GM18508 (cell line): ENCODE results near the gene JPH4.

Source experiments
- ATAC-seq: cut with Tn5 transposase; IDR thresholded peaks from one replicate; pipeline ENCODE4 v1.9.1; 2021; ENCODE audit warnings: moderate number of reproducible peaks; ENCODE audit not compliant: insufficient read depth, unreplicated experiment

Gene JPH4

DNA sequence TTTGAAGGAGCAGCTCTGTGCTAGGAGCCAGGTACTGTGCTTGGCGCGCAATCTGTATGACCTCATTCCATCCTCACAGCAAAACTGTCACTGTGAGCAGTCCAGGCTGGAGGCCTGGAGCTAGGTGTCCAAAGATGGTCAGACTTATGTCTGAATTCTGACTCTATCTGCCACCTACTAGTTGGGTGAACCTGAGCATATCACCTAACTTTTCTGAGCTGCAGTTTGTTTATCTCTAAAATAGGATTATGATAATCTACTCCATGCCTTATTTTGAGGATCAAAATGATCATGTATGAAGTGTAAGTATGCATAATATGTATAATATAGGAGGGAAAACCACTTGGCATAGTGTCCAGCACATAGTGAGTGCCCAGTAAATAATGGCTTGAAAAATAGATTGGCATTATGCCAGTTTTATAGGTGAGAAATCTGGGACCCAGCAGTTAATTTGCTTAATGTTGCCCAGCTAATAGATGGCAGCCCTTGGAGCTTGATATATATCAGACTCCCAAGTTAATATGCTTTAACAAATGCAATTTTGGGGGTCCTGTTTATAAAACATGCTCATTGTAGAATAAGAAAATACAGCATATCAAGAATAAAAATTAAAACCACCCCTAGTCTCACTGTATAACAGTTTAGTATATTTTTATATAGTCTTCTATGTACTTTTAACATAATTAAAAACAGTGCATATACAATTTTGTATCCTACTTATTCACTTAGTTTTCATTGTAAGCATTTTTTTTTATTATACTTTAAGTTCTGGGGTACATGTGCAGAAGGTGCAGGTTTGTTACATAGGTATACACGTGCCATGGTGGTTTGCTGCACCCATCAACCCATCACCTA, 4.5 kb upstream of the JPH4 start:
- no peak for ATAC-seq

DNA sequence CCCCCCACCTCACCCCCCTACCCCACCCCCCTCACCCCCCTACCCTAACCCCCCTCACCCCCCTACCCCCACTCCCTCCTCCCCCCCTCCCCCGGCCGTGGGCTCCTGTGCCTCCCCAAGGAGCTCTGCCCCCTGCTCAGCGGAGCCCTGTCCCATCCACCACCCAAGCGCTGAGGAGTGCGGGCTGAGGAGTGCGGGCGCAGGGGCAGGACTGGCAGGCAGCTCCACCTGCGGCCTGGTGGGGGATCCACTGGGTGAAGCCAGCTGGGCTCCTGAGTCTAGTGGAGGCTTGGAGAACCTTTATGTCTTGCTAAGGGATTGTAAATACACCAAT, 2.3 kb upstream of the JPH4 start:
- no peak for ATAC-seq

DNA sequence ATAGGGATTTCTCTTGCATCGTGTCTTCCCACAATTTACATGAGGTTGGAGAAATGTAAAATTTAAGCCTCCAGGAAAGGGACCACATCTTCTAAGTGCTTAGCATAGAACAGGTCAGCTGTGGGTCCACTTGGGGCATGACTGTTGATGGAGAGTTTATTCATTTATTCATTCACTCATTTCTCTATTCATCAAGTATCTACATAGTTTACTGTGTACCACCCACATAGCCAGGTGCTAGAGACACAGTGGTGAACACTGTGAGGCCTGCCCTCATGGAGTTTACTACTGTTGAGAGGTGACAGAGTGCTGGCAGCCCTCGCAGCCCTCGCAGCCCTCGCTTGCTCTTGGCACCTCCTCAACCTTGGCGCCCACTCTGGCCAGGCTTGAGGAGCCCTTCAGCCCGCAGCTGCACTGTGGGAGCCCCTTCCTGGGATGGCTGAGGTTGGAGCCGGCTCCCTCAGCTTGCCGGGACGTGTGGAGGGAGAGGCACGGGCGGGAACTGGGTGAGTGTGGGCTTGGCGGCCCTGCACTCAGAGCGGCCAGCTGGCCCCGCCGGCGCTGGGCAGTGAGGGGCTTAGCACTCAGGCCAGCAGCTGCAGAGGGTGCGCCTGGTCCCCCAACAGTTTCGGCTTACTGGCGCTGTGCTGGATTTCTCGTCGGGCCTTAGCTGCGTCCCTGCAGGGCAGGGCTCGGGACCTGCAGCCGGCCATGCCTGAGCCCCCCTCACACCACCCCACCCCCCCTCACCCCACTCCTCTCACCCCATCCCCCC, 1.7 kb upstream of the JPH4 start:
- ATAC-seq: no peak

DNA sequence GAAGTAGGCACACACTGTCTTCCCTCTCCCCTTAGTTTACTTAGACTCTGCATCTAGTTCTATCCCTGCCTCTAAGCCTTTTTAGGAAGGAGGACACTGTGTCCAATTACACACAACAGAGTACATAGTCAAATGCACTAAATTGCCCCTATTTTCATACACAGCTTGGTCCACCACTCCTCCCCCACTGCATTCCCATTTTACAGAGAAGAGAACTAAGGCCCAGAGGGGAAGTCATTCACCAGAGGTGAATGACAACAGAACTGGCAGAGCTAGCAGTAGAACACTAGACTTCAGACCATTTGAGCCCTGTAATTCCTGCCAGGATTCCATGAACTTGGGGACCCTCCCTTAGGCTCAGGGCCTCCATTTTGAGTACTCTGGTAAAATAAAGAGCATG, 1.1 kb upstream of the JPH4 start:
- no peak for ATAC-seq

DNA sequence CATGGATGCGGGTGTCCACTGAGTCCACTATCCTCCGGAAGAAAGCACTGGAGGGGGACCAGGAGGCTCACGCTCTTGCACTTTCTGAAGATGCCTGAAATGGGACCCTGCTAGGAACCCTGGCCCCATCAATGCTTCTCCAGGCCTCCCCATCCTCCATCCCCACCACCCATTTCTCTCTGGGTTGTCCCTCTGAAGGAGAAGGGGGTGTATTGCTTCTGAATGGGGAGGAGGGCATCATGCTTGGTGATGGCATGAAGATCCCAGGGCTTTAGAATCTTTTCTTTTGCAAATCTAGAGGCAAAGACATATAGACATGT, 681 bp upstream of the JPH4 start:
- no peak for ATAC-seq

DNA sequence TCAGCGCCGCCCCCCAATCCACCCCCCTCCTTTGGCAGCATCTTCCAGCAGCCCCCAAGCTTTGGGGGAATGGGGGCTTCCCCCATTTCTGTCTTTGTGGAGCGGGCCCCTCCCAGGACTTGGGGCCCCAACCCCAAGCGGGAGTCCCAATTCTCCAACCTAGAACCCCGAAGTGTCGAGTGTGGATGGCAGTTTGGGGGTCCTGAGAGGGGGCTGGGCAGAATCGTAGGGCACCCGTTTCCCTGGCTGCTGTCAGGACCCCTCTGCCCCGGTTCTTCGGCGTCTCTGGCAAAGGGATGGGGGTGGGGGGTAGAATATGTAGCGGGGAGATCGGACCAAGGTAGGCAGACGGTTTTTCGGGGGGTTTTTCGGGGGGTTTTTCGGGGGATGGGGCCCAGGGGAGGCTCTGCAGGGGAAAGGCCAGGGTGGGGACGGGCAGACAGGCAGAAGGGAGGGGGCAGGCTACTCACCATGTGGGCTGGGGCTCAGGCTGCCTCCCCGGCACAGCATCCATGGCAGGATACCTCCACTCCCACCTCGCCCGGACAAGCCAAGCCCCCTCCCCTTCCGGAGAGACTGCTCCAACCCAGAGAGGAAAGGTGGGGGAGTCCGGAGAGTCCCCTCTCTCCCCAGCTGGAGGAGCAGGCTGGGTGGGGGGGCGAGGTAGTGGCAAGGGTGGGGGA, 739 bp downstream of the JPH4 start:
- ATAC-seq: no peak

DNA sequence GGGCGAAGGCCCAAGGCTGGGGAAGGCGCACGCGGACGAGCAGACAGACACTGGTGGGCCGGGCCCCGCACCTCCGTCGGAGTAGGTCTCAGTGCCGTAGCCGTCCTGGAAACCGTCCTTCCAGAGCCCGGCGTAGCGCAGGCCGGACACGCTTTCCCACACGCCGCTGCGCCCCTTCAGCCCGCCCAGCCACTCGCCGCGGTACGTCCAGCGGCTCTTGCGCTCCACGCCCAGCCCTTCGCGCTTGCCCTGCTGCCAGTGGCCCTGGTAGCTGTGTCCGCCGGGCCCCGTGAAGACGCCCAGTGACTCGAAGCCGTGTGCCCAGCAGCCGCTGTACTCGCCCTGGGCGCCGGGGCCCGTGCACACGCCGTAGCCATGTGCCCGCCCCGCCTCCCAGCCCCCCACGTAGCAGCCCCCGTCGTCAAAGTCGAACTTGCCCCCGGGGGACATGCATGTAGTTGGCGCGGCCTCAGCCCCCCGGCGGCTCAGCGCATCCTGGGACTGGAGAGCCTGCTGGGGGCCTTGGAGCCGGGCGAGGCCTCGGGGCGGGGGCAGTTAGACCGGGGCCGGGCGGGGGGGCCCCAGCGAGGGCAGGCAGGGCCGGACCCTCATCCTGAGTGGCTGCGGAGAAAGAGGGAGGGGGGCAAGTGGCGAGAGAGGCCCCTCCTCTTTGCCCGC, 1.4 kb downstream of the JPH4 start:
- ATAC-seq: no peak

DNA sequence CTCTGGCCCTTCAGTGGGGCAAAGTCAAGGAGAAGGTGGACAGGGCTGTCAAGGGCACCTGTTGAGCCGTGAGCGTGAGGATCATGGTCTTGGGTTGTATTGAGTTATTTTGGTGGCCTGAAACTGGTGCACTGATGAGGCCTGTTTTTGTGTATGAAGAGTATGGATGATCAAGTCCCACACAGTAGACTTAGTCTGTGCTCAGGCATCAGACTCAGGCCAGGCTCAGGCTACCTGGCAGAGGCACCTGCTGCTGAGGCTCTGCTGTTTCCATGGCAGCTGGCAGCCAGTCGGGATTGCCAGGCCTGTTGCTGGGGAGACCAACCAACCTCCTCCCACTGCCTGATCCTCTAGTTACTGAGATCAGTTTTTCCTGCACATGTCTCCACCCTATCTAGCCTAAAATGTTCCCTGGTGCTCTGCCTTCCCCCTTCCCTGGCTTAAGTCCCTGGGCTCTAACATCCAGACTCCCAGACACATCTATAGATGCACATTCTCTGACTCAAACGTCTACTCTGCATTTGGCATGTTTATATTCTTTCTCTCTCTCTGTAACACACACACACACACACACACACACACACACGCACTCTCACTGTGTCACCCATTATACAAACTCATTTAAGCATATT, 5.1 kb downstream of the JPH4 start:
- no peak for ATAC-seq

DNA sequence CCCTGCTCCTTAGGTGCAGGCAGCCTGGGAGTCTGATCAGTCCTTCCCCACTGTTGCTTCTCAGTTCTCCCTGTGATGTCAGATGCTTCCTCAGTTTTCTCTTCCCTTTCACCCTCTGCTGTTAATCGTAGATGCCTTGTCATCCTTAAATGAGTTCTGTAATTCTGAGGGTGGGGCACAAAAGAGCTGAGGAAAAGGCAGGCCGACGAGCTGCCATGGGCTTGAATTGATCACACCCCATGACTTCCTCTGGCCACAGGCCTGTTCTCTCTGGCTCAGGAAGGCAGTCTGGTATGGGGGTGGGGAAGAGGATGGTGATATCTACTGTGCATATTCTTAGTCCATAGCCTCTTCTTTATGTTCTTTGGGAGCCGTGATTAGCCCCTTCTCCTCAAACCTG, 5.8 kb downstream of the JPH4 start:
- ATAC-seq: no peak

DNA sequence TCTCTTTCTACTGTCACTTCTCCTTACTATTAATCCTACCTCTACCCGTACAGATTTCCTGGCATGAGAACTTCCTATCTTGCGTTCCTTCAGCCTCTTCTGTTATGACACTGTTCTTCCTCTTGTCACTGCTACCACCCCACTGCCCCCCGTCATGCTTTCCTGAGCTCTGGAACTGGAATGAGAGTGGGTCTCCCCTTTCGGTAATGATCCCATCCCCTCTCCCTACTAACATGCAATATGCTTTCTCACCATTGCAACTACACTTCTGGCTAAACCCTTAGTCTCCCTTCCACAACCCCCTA, 6.1 kb downstream of the JPH4 start:
- ATAC-seq: no peak

DNA sequence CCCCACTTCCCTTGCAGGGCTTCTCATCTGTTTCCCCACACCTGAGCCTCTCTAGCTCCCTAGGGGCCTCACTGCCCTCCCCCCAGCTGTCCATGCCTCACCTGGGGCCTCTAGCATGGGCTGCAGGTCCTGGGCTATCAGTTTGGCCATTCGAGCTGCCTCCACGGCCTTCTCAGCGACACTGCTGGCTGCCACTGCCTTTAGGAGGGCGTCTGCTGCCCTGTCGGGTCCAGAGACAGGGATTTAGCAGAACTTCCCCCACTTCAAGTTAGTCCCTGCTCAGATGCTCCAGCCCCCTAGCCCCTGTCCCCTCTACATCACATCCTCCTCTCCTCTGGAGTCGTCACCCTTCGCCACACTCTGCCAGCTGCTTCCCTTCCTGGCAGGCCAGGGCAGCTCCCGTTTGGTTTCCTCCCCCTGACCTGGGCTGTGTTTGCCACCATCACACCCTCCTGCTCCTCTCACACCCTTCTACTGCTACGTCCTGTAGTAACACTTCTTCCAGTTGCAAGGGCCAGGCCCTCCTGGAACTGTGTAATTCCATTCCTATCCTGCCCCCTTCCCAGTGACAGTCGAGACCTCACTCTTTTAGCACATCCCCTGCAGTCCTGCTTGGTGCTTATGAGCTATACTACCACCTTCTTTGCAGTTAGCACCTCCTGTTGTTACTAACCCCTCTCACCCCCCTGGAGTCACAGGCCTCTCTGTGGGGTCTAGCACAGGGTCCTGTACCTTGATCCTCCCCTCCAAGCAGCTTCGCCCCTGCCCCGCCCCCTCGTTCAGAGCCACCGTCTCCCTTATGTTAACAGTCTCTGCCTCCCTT, 6.7 kb downstream of the JPH4 start:
- no peak for ATAC-seq

DNA sequence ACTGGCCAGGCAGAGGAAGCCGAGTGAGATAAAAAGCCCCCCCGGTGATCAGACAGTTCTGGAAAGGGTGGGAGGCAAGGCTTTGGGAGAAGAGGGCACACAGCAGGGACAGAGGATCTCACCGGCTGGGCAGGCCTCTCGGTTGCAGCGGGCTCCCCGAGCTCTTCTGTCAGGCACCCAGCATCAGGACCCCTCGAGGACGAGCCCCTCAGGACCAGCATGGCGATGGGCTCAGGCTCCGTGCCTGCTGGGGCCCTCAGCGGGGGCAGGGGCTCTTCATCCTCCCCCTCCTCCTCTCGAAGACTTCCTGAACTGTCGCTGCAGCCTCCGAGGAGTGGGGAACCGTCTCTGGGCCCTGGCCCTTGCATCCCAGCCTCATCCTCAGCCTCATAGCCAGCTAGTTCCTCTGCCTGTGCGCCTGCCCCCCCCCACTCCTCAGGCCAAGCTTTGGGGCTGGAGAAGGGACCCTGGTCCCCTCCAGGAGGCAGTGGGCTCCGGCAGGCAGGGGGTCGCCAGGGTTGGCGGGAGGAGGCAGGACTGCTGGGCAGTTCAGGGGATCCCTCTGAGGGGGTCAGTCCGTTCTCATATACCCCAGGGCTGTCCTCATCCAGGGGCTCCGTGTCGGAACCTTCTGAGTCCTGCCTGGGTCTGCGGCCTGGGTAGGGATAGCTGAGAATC, 7.6 kb downstream of the JPH4 start:
- ATAC-seq: no peak

DNA sequence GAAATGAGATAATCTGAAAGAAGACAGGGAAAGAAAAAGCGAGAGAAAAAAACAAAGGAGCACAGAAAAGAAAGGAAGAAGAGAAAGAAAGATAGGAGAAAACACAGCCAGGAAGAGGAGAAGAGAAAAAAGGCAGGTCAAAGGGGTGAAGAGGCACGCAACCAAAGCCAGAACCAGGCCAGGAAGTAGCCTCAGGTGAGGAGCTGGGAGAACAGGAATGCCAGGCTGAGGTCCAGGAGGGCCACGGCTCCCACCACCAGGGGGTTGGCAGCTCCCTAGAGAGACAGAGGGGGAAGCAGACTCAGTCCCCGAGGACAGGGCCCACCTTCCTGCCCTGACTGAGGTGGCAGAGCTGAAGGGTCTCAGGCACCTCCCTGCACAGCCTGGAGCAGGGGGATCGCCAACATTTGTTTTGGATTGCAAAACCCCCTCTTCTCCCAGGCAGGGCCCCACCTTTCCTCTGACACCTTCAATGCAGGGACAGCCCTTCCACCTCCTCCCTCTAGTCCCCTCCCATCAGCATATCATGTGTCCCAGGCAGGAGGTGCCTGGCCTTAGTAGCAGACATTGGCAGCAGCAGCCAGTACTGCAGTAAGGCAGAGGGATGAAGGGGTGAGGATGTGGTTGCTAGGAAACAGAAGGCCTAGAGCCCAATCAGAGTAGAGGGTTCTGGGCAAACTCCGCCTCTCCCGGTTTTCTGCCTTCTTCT, 9.0 kb downstream of the JPH4 start:
- ATAC-seq: no peak

DNA sequence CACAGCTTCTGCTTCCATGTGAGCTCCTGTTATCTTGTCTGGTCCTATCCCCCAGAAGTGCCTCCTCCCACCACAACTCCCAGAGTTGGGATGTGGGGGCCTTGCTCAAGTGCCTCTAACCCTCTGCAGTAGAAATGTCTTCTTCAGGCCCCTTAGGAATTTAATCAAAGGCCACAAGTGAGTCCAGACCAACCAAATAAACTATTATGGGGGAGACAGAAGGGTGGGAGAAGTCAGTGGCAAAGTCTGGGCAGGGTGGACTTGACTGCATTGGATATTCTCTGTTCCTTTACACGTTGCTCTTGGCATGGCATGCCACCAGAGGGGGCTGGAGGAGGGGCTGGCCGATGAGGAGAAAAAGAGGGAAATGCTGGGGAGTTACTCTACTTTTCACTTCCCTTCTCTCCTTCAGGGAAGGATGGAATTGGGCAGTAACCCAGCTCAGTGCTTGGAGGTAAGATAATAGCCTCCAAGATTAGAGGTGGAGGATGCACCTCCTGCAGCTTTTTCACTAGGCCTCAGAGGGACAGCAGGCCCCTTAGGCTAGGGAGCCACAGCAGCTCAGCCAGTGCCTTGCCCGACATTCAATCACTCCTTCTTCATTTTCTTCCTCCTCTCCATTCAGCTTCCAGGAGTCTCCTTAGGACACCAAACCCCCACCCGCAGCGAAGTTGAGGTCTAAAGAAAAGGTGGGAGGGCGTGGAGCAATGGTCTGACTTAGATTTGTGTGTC, 9.8 kb downstream of the JPH4 start:
- no peak for ATAC-seq

DNA sequence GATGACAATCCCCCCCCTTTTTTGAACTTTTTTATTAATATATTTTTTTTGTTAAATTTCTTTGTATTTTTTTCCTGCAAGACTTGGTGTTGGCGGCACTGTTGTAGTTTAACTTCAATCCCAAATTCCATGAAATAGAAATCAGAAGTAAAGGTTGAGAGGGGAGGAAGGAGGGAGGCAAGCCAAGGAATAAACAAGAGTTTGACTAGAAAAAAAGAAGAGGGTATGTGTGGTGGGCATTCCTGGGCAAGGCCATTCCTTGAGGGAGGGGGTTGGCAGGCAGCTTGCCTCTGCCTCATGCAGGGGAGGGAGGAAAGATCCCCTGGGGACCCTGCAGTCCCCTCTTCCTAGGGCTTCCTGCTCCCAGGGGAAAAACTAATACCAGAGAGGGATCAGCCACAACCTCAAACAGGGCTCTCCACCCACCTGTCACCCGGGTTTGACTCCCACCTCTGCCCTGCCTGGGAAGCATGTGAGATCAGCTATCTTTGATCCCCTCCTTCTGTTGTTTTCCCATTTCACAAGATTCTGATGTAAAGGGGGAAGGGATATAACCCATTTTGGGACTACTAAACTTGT, 10.5 kb downstream of the JPH4 start:
- no peak for ATAC-seq

DNA sequence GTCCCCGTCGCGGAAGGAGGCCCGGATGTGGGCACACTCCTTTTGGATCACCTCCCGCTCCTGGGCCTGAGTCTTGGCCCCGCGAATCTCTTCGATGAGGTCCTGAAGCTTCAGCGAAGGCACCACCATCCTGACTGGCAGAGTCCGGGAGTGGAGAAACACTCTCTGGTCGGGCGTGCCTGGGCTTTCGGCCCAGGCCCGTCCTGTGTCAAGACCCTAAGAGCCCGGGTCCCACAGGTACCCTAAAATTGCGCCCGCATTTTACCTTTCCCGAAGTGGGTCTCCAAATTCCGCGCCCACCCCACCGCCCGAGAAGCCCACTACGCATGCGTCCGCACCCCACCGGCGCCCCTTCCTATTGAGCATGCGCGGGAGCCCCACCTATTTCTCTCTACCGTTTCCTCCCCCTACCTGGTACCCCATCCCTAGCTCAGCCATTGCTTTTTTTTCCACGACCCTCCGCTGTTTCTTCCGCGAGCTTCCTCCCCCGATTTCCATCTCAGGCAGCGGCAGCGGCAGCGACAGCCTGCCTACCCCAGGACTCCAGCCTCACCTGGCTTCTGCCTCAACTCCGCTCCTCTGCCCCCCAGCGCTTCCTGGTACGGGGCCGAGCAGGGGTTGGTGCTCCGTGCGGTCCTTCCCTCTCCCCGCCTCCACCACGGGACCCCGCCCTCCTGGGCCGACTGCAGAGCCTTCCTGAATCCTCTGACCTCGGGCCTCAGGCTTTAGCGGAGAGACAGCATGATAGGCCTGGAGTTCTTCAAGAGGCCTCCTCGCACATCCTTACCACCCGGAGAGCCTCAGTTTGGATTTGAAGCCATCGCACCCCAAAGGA, 11.2 kb downstream of the JPH4 start, which contains the start of gene AP1G2:
TSS of gene AP1G2 (minus strand) at position 606 of the 835 bp plus-strand sequence. CDS start at position 129, 477 bp downstream.
- ATAC-seq: no peak

DNA sequence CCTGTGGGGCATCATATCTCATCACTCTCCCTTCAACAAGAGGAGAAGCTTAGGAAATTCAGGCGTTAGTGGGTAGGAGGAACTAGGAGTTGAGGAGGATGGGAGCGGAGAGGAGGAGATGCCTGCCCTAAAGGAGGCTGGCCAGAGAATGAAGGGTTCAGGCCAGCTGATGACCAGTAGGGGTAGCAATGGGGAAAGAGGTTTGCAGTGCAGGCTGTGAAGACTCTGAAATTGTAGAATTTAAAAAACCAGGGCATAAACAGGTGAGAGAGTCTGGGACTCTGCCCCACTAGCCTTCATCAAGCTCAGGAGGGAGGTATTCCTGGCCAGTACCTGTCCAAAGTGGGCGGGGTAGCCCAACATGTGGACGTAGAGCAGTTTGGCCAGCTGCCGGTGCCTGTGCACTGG, 11.8 kb downstream of the JPH4 start:
- ATAC-seq: no peak
